Endothelial cell of umbilical vein (primary cell): ENCODE measurements around the gene PEX5L.

Experiments used
- CTCF ChIP-seq, 2 donors: IDR thresholded peaks; 1 replicate in 1 of 2; 2 replicates in 1 of 2; pipeline ENCODE4 v1.5.1; 2011; ENCODE audit warnings: low read length in 2 of 2, mild to moderate bottlenecking in 2 of 2, moderate library complexity in 2 of 2, control low read depth in 1 of 2, inconsistent platforms in 1 of 2, low read depth in 1 of 2; ENCODE audit not compliant: insufficient read depth in 1 of 2; ENCODE audit errors: extremely low read depth in 1 of 2
- EZH2 ChIP-seq: IDR thresholded peaks from 2 replicates; pipeline ENCODE4 v1.6.1; 2012; ENCODE audit warnings: borderline replicate concordance, low read depth, mild to moderate bottlenecking, moderate library complexity, low read length, inconsistent platforms; ENCODE audit not compliant: severe bottlenecking
- FOS ChIP-seq: IDR thresholded peaks from 2 replicates; pipeline ENCODE4 v1.6.1; 2011; ENCODE audit warnings: mild to moderate bottlenecking, low read length, moderate library complexity, borderline replicate concordance; ENCODE audit not compliant: insufficient read depth
- JUN ChIP-seq: IDR thresholded peaks from 2 replicates; pipeline ENCODE4 v1.6.1; 2011; ENCODE audit warnings: borderline replicate concordance, low read depth; ENCODE audit not compliant: insufficient read length, insufficient read depth
- MAX ChIP-seq: IDR thresholded peaks from 2 replicates; pipeline ENCODE4 v1.6.1; 2011; ENCODE audit not compliant: insufficient read depth, insufficient read length
- MYC ChIP-seq: IDR thresholded peaks from one replicate; pipeline ENCODE4 v1.6.1; 2011; ENCODE audit warnings: mild to moderate bottlenecking, low read depth, low read length
- POLR2A ChIP-seq: IDR thresholded peaks from 2 replicates; pipeline ENCODE4 v1.6.1; 2012; ENCODE audit warnings: low read depth, mild to moderate bottlenecking, control low read depth, low read length
- POLR2AphosphoS5 ChIP-seq: IDR thresholded peaks from 2 replicates; pipeline ENCODE4 v1.6.1; 2012; ENCODE audit warnings: low read depth, mild to moderate bottlenecking, control low read depth, low read length, moderate library complexity; ENCODE audit not compliant: insufficient read depth

- TF ChIP-seq CTCF (IDR thresholded peaks at IDR 0.05; ENCODE audit: extremely low read depth in 1 of 2, insufficient read depth in 1 of 2, low read depth in 1 of 2, low read length in 2 of 2) (no peak), MAX (no peak), MYC (no peak), POLR2A (no peak), EZH2 (no peak), FOS (no peak), POLR2AphosphoS5 (no peak), JUN (no peak)
Observed at GRCh38 chr3:179953993-179954870, 82.5 kb downstream of the PEX5L start.
